Hematopoietic multipotent progenitor cell treated with erythropoietin and hydrocortisone succinate and interleukin-3 and kit ligand, for 15 days (in vitro differentiated cells): Measurements from ENCODE around the gene NOX3.
"Not testable (repeated sequence)": the region's sequence is repeated elsewhere in the genome, so short reads cannot be mapped to it uniquely, and the experiment has no call there.

Experiments
- DNase-seq: peaks from one replicate; pipeline ENCODE4 v3.0.0-alpha.2; 2015; ENCODE audit warnings: low spot score

The NOX3 gene

GRCh38 chr6:155371230-155371629, 84.4 kb downstream of the NOX3 start:
- no peak for DNase-seq

- no peak for DNase-seq
Measured at GRCh38 chr6:155366325-155366724, 89.3 kb downstream of the NOX3 start.

GRCh38 chr6:155364844-155365437, 90.7 kb downstream of the NOX3 start:
- DNase-seq, result no peak

GRCh38 chr6:155364021-155364420, 91.6 kb downstream of the NOX3 start:
- not testable (repeated sequence) for DNase-seq

- DNase-seq, result not testable (repeated sequence)
Measured at GRCh38 chr6:155362968-155363632, 92.5 kb downstream of the NOX3 start.

GRCh38 chr6:155354167-155354566, 101.5 kb downstream of the NOX3 start:
- no peak for DNase-seq

- DNase-seq, result no peak
Measured at GRCh38 chr6:155352811-155353210, 102.8 kb downstream of the NOX3 start.

- DNase-seq, result no peak
Measured at GRCh38 chr6:155352130-155352420, 103.6 kb downstream of the NOX3 start.

- DNase-seq, result no peak
Measured at GRCh38 chr6:155351273-155352129, 104.1 kb downstream of the NOX3 start.

GRCh38 chr6:155349956-155350355, 105.7 kb downstream of the NOX3 start:
- no peak for DNase-seq

- no peak for DNase-seq
Measured at GRCh38 chr6:155349129-155349528, 106.5 kb downstream of the NOX3 start.

GRCh38 chr6:155347800-155348199, 107.8 kb downstream of the NOX3 start:
- DNase-seq, result no peak

- no peak for DNase-seq
Measured at GRCh38 chr6:155346957-155347356, 108.7 kb downstream of the NOX3 start.
